Endothelial cell of umbilical vein (primary cell): ENCODE results near the gene LCOR. TPM values are rescaled to one million over a fixed set of nuclear protein-coding genes. Genes with fewer than 3 reads are reported as not detected.

Experiments
- BruUV-seq: library from RNA; stranded (reverse); fragments of 400-500 nt; replicated peaks from 2 replicates; lab custom pipeline; 2021; lab: Mats Ljungman, UMichigan
- CTCF ChIA-PET: fragments of 300-600, 350-600 bp; sonication (Branson Sonifier 250); formaldehyde crosslinking; loops from one replicate; lab custom pipeline; 2021; ENCODE audit warnings: antibody characterized with exemption, inconsistent platforms; lab: Charles Lee
- POLR2A ChIA-PET: fragments of 300-600, 350-600 bp; sonication (Branson Sonifier 250); formaldehyde crosslinking; loops from one replicate; lab custom pipeline; 2021; ENCODE audit warnings: antibody characterized with exemption, inconsistent platforms; lab: Charles Lee
- DNase-seq: peaks from one replicate; pipeline ENCODE4 v3.0.0-alpha.2; 2011; ENCODE audit warnings: low read depth, low spot score
- FAIRE-seq: peaks from 2 replicates; lab custom pipeline; 2011; peaks lifted over from hg19 to GRCh38; lab: Jason Lieb, UNC
- H2AFZ ChIP-seq: 2 replicates; pipeline ENCODE4 v1.6.0; 2012; ENCODE audit warnings: low read depth, low read length, control low read depth, inconsistent platforms
- H3K27ac ChIP-seq: 2 replicates; pipeline ENCODE4 v1.5.1; 2011; ENCODE audit warnings: low read depth, mild to moderate bottlenecking, control low read depth, low read length, moderate library complexity; ENCODE audit not compliant: insufficient read depth
- H3K27me3 ChIP-seq, 2 experiments: 2 replicates each; pipeline versions ENCODE4 v1.6.0 to v1.6.1; 2011; ENCODE audit warnings: low read length in 2 of 2, mixed read lengths in 1 of 2; ENCODE audit not compliant: control insufficient read depth in 2 of 2, insufficient read depth in 2 of 2
- H3K36me3 ChIP-seq, 2 experiments: 2 replicates in 1 of 2; 3 replicates in 1 of 2; pipeline ENCODE4 v1.5.1; 2011; ENCODE audit warnings: low read length in 2 of 2, mild to moderate bottlenecking in 1 of 2, moderate library complexity in 1 of 2; ENCODE audit not compliant: control insufficient read depth in 2 of 2, insufficient read depth in 2 of 2; ENCODE audit errors: extremely low read depth in 1 of 2
- H3K4me1 ChIP-seq: 3 replicates; pipeline ENCODE4 v1.5.1; 2011; ENCODE audit warnings: mild to moderate bottlenecking, low read length; ENCODE audit not compliant: control insufficient read depth, insufficient read depth; ENCODE audit errors: extremely low read depth
- H3K4me2 ChIP-seq: 2 replicates; pipeline ENCODE4 v1.6.1; 2011; ENCODE audit warnings: low read length, control low read depth, mixed read lengths; ENCODE audit not compliant: insufficient read depth
- H3K4me3 ChIP-seq, 3 experiments: fragments of 200-600 bp in 1 of 3; sonication (generic), shearing (Covaris generic) in 1 of 3; replicated peaks in 1 of 3; 2 replicates each; pipeline ENCODE4 v1.5.1; 2011 to 2016; ENCODE audit warnings: control low read depth in 3 of 3, low read length in 3 of 3, mild to moderate bottlenecking in 2 of 3, inconsistent platforms in 1 of 3, low read depth in 1 of 3, moderate library complexity in 1 of 3; ENCODE audit not compliant: insufficient read depth in 1 of 3
- H3K79me2 ChIP-seq: 2 replicates; pipeline ENCODE4 v1.6.0; 2012; ENCODE audit warnings: low read length, inconsistent platforms; ENCODE audit not compliant: control insufficient read depth, insufficient read depth
- H3K9ac ChIP-seq: replicated peaks from 2 replicates; pipeline ENCODE3; 2011; ENCODE audit warnings: low read length, control low read depth; ENCODE audit not compliant: insufficient read depth; ENCODE audit errors: extremely low read depth
- H3K9me1 ChIP-seq: replicated peaks from 3 replicates; pipeline ENCODE4 v1.6.0; 2011; ENCODE audit warnings: mild to moderate bottlenecking, low read length; ENCODE audit not compliant: control insufficient read depth, insufficient read depth; ENCODE audit errors: extremely low read depth
- H3K9me3 ChIP-seq: replicated peaks from 2 replicates; pipeline ENCODE4 v1.5.1; 2012; ENCODE audit warnings: low read length, inconsistent platforms; ENCODE audit not compliant: control insufficient read depth, insufficient read depth
- H4K20me1 ChIP-seq: replicated peaks from 2 replicates; pipeline ENCODE3; 2011; ENCODE audit warnings: mild to moderate bottlenecking, low read length; ENCODE audit not compliant: control insufficient read depth, insufficient read depth; ENCODE audit errors: extremely low read depth
- CTCF ChIP-seq, 2 donors: IDR thresholded peaks; 1 replicate in 1 of 2; 2 replicates in 1 of 2; pipeline ENCODE4 v1.5.1; 2011; ENCODE audit warnings: low read length in 2 of 2, mild to moderate bottlenecking in 2 of 2, moderate library complexity in 2 of 2, control low read depth in 1 of 2, inconsistent platforms in 1 of 2, low read depth in 1 of 2; ENCODE audit not compliant: insufficient read depth in 1 of 2; ENCODE audit errors: extremely low read depth in 1 of 2
- EZH2 ChIP-seq: IDR thresholded peaks from 2 replicates; pipeline ENCODE4 v1.6.1; 2012; ENCODE audit warnings: borderline replicate concordance, low read depth, mild to moderate bottlenecking, moderate library complexity, low read length, inconsistent platforms; ENCODE audit not compliant: severe bottlenecking
- FOS ChIP-seq: IDR thresholded peaks from 2 replicates; pipeline ENCODE4 v1.6.1; 2011; ENCODE audit warnings: mild to moderate bottlenecking, low read length, moderate library complexity, borderline replicate concordance; ENCODE audit not compliant: insufficient read depth
- GATA2 ChIP-seq: IDR thresholded peaks from 2 replicates; pipeline ENCODE4 v1.7.0; 2011; ENCODE audit warnings: low read depth, mild to moderate bottlenecking, moderate library complexity, mixed read lengths, low read length; ENCODE audit not compliant: insufficient read length, insufficient read depth
- JUN ChIP-seq: IDR thresholded peaks from 2 replicates; pipeline ENCODE4 v1.6.1; 2011; ENCODE audit warnings: borderline replicate concordance, low read depth; ENCODE audit not compliant: insufficient read length, insufficient read depth
- MAX ChIP-seq: IDR thresholded peaks from 2 replicates; pipeline ENCODE4 v1.6.1; 2011; ENCODE audit not compliant: insufficient read depth, insufficient read length
- MYC ChIP-seq: IDR thresholded peaks from one replicate; pipeline ENCODE4 v1.6.1; 2011; ENCODE audit warnings: mild to moderate bottlenecking, low read depth, low read length
- POLR2A ChIP-seq: IDR thresholded peaks from 2 replicates; pipeline ENCODE4 v1.6.1; 2012; ENCODE audit warnings: low read depth, mild to moderate bottlenecking, control low read depth, low read length
- POLR2AphosphoS5 ChIP-seq: IDR thresholded peaks from 2 replicates; pipeline ENCODE4 v1.6.1; 2012; ENCODE audit warnings: low read depth, mild to moderate bottlenecking, control low read depth, low read length, moderate library complexity; ENCODE audit not compliant: insufficient read depth
- dilution Hi-C: fragments of 300-500 bp; cut with MboI; formaldehyde crosslinking; loops from one replicate; pipeline ENCODE4 v1.15.0; 2019; ENCODE audit warnings: low sequenced_read_pairs; ENCODE audit not compliant: extremely low pct_ligation_motif_present
- intact Hi-C: fragments of 100-400 bp; cut with micrococcal nuclease; formaldehyde crosslinking; loops from one replicate; pipeline ENCODE4 v1.10.0; 2022
- polyA plus RNA-seq, 4 experiments: library from polyadenylated mRNA; depleted of rRNA in 3 of 4; stranded (reverse) in 3 of 4; unstranded in 1 of 4; fragments of >200 nt; gene quantifications; 2 replicates each; pipeline versions ENCODE4 v1.2.1 to v1.2.3, GENCODE V29; 2011 to 2012; ENCODE audit warnings: missing spikeins in 1 of 4
- total RNA-seq: library from RNA; stranded (reverse); gene quantifications from 2 replicates; pipeline ENCODE4 v1.2.3, GENCODE V29; 2021

LCOR gene
- total and polyA plus RNA-seq, 2 donors (not counting 3 experiments of a cell fraction or from before 2014, with no cell fraction given) = 11.6 to 39.0 TPM

- ChIA-PET POLR2A (no interaction called here), CTCF (interaction anchor here (3.5 kb wide), 1 partner anchor 10 kb away, joined by 8 read pairs; no protein-coding TSS in a partner anchor)
- peaks cover 7% of the 10 kb centered on the region for H4K20me1 ChIP-seq
- H3K4me1 ChIP-seq = no peaks in the 10 kb centered on the region
- FAIRE-seq (no peak), DNase-seq (no peak)
- H3K27ac ChIP-seq = no peak overlapping the region
- H3K27me3 ChIP-seq = no peaks in the 10 kb centered on the region
- H3K36me3 ChIP-seq = no peaks in the 10 kb centered on the region
- no peak overlapping the region for H3K9ac ChIP-seq
- H3K79me2 ChIP-seq = peaks cover 89% of the 10 kb centered on the region
- H3K4me2 ChIP-seq = no peak overlapping the region
- no peak overlapping the region for H2AFZ ChIP-seq
- H3K4me3 ChIP-seq = no peak overlapping the region
- no peak for TF ChIP-seq FOS
- TF ChIP-seq GATA2 = no peak
- no peak for TF ChIP-seq JUN
- no peak for TF ChIP-seq POLR2A
- no peak for TF ChIP-seq MAX
- no peak for TF ChIP-seq CTCF (IDR thresholded peaks at IDR 0.05; ENCODE audit: extremely low read depth in 1 of 2, insufficient read depth in 1 of 2, low read depth in 1 of 2, low read length in 2 of 2)
- no peak for TF ChIP-seq MYC
- no peak for TF ChIP-seq POLR2AphosphoS5
- TF ChIP-seq EZH2 = no peak
- BruUV-seq = no TSS peak
- intact Hi-C loops = loop anchor here (1.0 kb wide), 1 partner anchor 140 kb away; no protein-coding TSS in a partner anchor
- H3K9me1 ChIP-seq = no peaks in the 10 kb centered on the region
- H3K9me3 ChIP-seq = no peaks in the 10 kb centered on the region
- dilution Hi-C loops = no loop called here
Measured at GRCh38 chr10:96846395-96846794, 14.3 kb downstream of the LCOR start.
